ENCODE measurements around the gene UXT.
"Not testable (repeated sequence)": the region's sequence is repeated elsewhere in the genome, so short reads cannot be mapped to it uniquely, and the experiment has no call there.

UXT gene

GRCh38 chrX:47611489-47611888 is 47.5 kb downstream of the UXT start:
- no peak for TF ChIP-seq CTCF (IDR thresholded peaks at IDR 0.05; ENCODE audit: low read depth, low read length)
- in situ Hi-C loops (cut with HindIII; ENCODE audit: low sequenced_read_pairs) = no loop called here
- H3K4me3 ChIP-seq (ENCODE audit: low read depth, low read length) = no peak overlapping the region
- no peak for DNase-seq (ENCODE audit: low read depth, low spot score)

GRCh38 chrX:47610511-47610910 is 48.5 kb downstream of the UXT start:
- H3K4me3 ChIP-seq (ENCODE audit: low read depth, low read length) = no peak overlapping the region
- in situ Hi-C loops (cut with HindIII; ENCODE audit: low sequenced_read_pairs) = no loop called here
- TF ChIP-seq CTCF (IDR thresholded peaks at IDR 0.05; ENCODE audit: low read depth, low read length) = no peak
- DNase-seq (ENCODE audit: low read depth, low spot score) = no peak

- TF ChIP-seq CTCF (IDR thresholded peaks at IDR 0.05; ENCODE audit: low read depth, low read length) = no peak
- in situ Hi-C loops (cut with HindIII; ENCODE audit: low sequenced_read_pairs) = no loop called here
- DNase-seq (ENCODE audit: low read depth, low spot score) = no peak
- no peak overlapping the region for H3K4me3 ChIP-seq (ENCODE audit: low read depth, low read length)
These were observed 50.7 kb downstream of the UXT start for GRCh38 chrX:47608130-47608810.

- in situ Hi-C loops (cut with HindIII; ENCODE audit: low sequenced_read_pairs) = no loop called here
- no peak overlapping the region for H3K4me3 ChIP-seq (ENCODE audit: low read depth, low read length)
- DNase-seq (ENCODE audit: low read depth, low spot score) = no peak
- TF ChIP-seq CTCF (IDR thresholded peaks at IDR 0.05; ENCODE audit: low read depth, low read length) = no peak
These were observed 51.9 kb downstream of the UXT start for GRCh38 chrX:47607091-47607490.

GRCh38 chrX:47605024-47605423 is 54.0 kb downstream of the UXT start:
- no peak for DNase-seq (ENCODE audit: low read depth, low spot score)
- H3K4me3 ChIP-seq (ENCODE audit: low read depth, low read length) = no peak overlapping the region
- no peak for TF ChIP-seq CTCF (IDR thresholded peaks at IDR 0.05; ENCODE audit: low read depth, low read length)
- in situ Hi-C loops (cut with HindIII; ENCODE audit: low sequenced_read_pairs) = no loop called here

- H3K4me3 ChIP-seq (ENCODE audit: low read depth, low read length); in situ Hi-C loops (cut with HindIII; ENCODE audit: low sequenced_read_pairs); DNase-seq (ENCODE audit: low read depth, low spot score): not testable (repeated sequence)
These were observed 55.9 kb downstream of the UXT start for GRCh38 chrX:47603125-47603524.

All from astrocyte of the spinal cord (primary cell).